Measurements from ENCODE around the gene TMEM201.

The TMEM201 gene

DNA sequence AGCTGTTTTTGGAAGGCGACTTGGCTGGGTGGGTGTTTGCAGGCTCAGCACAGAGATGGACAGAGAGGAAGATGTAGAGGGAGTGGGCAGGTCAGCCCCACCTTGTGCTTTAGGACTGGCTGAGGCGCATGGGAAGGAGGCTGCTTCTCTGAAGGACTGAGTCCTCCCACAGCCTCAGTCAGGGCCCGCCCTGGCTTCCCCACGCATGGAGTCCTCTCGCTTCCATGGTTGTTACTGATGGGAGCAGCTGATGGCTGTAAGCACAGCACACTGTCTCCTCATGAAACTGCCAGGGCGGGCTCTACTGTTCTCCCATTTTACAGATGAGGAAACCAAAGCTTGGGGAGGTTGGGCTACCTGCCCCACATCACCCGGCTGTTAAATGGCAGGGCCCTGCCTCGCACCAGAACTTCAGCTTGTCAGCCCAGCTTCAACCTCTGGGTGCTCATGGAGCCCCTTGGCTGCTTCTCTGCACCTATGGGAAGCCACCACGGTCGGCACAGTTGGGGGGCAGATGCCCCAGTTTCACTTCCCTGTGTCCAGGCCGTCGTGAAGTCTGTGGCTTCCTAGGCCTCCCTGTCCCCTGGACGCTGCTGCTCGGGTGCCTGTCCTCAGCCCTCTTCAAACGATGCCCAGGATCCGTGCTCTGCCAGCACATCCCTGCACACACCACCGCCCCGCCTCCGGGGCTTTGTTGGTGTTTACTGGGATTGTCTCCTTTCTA, 2.4 kb downstream of the TMEM201 start:
- CTCF ChIA-PET: interaction anchor here (1.6 to 3.0 kb wide), 3 partner anchors 25 to 95 kb away, joined by 3 to 10 read pairs (median 7); no protein-coding TSS in a partner anchor
- H3K27me3 Mint-ChIP-seq: no peaks in the 10 kb centered on the region
- H3K4me3 Mint-ChIP-seq: peak overlapping the region; percentile 5
- no peak for DNase-seq
- no peaks in the 10 kb centered on the region for H3K9me3 Mint-ChIP-seq
- H3K4me1 Mint-ChIP-seq: peaks cover 42% of the 10 kb centered on the region
- no peaks in the 10 kb centered on the region for H3K36me3 Mint-ChIP-seq
- H3K27ac Mint-ChIP-seq: no peak overlapping the region

DNA sequence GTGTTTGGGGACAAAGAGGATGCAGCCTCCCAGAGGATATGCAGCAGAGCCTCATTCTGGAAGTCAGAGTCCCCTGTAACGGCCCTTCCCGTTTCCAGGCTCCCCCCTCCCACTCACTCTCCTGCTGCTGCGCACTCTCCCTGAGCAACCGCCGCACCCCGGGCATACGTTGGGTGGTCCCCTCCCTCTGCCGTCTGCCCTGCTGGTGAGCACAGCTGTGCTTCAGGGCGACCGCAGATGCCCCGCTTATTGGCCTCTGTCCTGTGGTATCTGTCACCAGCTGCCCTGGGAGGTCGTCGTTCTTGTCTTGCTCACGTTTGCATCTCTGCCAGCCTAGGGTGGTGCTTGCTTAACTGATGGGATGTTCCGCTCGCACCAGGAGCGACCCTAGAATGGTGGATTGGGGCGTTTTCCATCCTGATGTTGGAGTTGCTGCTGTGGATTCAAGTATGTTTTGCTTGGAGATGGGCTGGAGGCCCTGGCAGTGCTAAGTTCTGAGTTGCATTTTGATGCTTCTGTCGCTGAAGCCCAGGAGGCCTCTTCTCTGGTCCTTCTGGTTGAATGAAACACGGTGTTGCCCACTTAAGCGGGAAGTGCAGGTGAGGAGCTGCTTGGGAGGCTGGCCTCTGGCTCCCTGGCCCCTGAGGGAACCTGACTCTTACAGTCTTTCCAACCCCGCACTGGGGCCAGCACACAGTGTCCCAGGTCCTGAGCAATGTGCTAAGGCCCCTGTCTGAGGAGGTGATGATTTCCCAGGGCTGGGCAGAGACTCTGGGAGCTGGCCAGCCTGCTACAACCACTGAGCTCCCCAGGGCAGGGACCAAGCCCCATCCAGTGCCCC, 3.2 kb downstream of the TMEM201 start:
- CTCF ChIA-PET: interaction anchor here (0.8 to 1.0 kb wide), 2 partner anchors 24 to 193 kb away, joined by 3 read pairs; no protein-coding TSS in a partner anchor
- H3K9me3 Mint-ChIP-seq: no peaks in the 10 kb centered on the region
- peaks cover 1% of the 10 kb centered on the region for H3K36me3 Mint-ChIP-seq
- no peaks in the 10 kb centered on the region for H3K27me3 Mint-ChIP-seq
- no peak for DNase-seq
- no peak overlapping the region for H3K4me3 Mint-ChIP-seq
- peaks cover 42% of the 10 kb centered on the region for H3K4me1 Mint-ChIP-seq
- no peak overlapping the region for H3K27ac Mint-ChIP-seq

DNA sequence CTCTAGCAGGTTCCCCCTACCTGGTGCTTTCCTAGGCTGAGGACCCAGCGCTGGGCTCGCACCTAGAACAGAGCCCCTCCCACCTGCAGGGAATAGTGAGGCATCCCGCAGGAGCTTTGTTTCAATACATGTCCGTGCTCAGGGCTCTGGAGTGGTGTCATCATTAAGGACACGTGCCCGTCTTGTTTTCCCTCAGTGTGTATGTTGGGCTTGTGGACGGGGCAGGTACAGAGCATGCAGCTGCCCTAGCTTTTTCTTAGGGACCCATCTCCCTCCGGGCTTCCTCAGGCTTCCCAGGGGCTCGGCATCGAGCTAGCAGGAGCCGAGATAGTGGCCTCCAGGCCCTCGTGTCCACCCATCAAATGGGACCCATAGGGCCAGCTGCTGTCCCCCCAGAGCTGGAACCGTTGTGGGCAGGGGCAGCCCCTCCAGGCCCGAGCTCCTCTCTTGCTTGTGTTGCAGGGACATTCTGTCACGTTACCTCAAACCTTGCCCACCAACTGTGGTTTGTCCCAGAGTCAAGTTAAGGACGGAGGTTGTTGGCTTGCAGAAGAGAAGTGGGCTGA, 3.9 kb downstream of the TMEM201 start:
- Mint-ChIP-seq H3K36me3 (peaks cover 1% of the 10 kb centered on the region), H3K9me3 (no peaks in the 10 kb centered on the region), H3K27ac (no peak overlapping the region), H3K4me1 (peaks cover 42% of the 10 kb centered on the region), H3K4me3 (no peak overlapping the region), H3K27me3 (no peaks in the 10 kb centered on the region)
- CTCF ChIA-PET: interaction anchor here (0.8 to 1.0 kb wide), 3 partner anchors 23 to 318 kb away, joined by 3 read pairs; no protein-coding TSS in a partner anchor
- DNase-seq: no peak

DNA sequence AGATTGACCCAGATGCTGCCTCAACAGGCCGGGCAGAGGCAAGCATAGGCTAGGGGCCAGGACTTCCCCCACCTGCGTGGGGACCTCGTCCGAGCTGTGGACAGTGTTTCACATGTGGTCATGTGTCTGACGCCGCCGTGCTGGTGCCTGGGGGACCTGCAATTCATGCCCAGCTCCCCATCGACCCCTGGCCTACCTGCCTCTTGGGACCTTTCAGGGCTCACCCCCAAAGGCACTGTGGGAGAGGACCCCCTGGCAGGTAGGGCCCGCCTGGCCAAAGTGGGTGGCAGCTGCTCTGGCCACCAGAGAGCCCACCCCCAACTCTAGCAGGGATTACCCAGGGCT, 4.4 kb downstream of the TMEM201 start:
- no peak overlapping the region for H3K4me3 Mint-ChIP-seq
- DNase-seq: no peak
- H3K36me3 Mint-ChIP-seq: peaks cover 3% of the 10 kb centered on the region
- no peak overlapping the region for H3K27ac Mint-ChIP-seq
- H3K27me3 Mint-ChIP-seq: no peaks in the 10 kb centered on the region
- peaks cover 41% of the 10 kb centered on the region for H3K4me1 Mint-ChIP-seq
- no peaks in the 10 kb centered on the region for H3K9me3 Mint-ChIP-seq
- CTCF ChIA-PET: interaction anchor here (0.9 to 1.3 kb wide), 3 partner anchors 22 to 317 kb away, joined by 3 to 6 read pairs (median 3); no protein-coding TSS in a partner anchor

DNA sequence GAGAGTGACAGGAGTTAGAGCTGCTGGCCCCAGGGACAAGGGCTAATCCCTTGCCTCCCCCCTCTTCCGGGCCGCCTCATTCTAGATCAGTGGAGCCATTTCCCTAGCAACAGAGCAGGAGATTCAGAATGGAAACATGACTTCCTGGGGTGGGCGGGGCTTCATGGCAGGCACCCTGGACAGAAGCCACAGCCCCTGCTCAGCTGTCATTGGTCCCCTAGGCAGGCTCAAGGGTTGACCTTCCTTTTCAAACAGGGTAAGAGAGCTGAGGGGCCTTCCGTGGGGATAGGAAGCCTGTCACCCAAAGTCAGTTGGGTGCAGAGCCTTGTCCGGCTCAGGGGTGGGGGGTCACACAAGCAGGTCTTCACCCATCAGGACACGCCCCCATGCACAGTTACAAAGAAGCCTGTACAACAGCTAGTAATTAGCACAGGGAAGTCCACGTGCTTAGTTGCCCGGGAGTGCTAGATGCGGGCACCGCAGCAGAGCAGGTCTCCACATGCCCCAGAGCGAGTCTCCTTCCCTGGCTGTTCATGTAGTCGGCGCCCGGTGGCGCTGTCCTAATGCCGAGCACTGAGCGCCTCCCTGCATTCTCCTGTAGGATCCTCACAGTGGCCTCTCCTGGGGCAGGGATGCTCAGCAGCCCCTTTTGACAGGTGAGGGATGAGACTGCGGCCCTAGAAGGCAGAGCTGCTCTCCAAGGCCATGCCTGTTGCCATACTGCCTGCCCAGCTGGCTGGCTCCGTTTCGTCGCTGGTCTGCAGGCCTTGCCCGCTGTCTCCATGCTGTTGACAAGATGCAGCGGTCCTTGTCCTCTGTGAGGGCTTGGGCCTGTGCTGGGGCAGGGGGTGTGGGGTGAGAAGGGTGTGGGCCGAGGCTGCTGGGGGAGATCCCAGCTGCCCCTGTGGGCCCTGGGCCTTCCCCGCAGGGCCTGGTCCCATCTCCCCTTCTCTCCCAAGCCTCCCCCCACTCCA, 5.1 kb downstream of the TMEM201 start:
- CTCF ChIA-PET: interaction anchor here (1.3 kb wide), 1 partner anchor 22 kb away, joined by 6 read pairs; no protein-coding TSS in a partner anchor
- Mint-ChIP-seq H3K27me3 (no peaks in the 10 kb centered on the region), H3K27ac (peak overlapping the region; percentile 28), H3K4me1 (peaks cover 38% of the 10 kb centered on the region), H3K9me3 (no peaks in the 10 kb centered on the region), H3K36me3 (peaks cover 5% of the 10 kb centered on the region), H3K4me3 (no peak overlapping the region)
- DNase-seq: peak; percentile 78

DNA sequence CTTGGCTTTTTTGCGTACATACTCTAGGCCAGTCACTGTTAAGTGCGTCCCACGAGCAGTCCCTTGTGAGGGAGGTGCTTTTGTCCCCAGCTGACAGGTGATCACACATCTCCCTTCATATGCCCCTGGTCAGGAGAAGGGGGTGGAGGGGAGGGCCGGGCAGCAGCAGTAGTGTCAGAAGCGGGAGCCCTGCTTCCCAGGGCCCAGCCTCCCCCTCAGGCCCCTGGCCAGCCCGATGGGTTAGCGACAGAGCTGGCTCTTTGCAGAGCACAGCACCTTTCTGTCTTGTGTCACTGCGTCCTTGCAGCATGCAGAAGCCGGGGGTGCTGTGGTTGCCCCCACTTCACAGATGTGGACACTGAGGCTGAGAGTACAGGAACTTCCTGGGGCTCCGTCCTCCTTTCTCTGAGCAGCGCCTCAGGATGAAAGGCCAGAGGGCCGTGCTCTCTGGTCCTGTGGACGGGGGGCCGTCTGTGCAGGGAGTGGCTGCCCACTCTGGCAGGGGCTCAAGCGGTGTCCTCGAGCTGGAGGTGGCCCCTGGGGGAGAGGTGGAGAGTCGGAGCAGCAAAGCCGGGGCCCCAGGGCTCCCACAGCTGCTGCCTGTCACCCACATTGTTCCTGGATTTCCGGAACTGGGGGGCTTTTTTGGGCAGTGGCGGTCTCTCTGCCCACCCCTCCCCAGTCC, 5.9 kb downstream of the TMEM201 start:
- no peaks in the 10 kb centered on the region for H3K27me3 Mint-ChIP-seq
- peaks cover 7% of the 10 kb centered on the region for H3K36me3 Mint-ChIP-seq
- no peak overlapping the region for H3K27ac Mint-ChIP-seq

DNA sequence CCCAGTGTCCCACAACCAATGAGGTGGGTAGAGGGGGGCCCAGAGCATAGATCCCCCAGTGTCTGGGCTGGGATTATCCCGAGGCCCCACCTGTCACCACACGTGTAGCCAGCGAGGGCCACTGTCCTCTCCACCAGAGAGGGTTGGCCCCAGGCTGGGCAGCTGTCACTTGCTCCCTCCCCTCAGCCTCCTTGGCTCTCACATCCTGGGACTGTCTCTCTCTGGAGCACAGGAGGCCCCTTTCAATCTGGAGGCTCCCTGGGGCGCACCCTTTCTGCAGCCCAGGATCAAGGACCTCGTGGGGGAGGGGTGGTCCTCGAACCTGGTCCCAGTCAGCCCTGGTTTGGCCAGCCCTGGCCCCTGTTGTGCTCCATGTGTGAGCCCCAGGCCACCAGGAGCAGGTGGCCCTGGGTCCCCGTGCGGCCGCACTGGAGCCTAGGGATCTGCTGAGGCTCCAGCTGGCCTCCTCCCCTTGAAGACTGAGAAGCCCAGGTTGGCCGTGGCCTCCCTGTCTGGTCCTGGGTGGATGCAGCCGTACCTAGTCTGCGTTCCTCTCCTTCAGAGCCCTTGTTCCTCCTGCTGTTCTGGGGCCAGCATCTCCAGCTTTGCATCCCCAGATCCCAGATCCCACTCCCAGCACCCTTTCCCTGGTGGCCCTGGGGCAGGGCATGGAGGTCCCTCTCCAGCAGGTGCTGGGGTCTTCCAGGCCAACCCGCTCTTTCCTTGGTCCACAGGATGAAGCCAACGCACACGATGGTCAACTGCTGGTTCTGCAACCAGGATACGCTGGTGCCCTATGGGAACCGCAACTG, 6.7 kb downstream of the TMEM201 start:
- H3K9me3 Mint-ChIP-seq: no peaks in the 10 kb centered on the region
- CTCF ChIA-PET: no interaction called here
- peaks cover 10% of the 10 kb centered on the region for H3K36me3 Mint-ChIP-seq
- DNase-seq: no peak
- H3K27me3 Mint-ChIP-seq: no peaks in the 10 kb centered on the region
- H3K27ac Mint-ChIP-seq: no peak overlapping the region
- H3K4me3 Mint-ChIP-seq: no peak overlapping the region
- peaks cover 27% of the 10 kb centered on the region for H3K4me1 Mint-ChIP-seq

More for the DNA sequence above, 5.9 kb downstream of the TMEM201 start:
- Mint-ChIP-seq H3K9me3 (no peaks in the 10 kb centered on the region), H3K4me1 (peaks cover 35% of the 10 kb centered on the region), H3K4me3 (no peak overlapping the region)
- CTCF ChIA-PET: interaction anchor here (1.3 kb wide), 1 partner anchor 21 kb away, joined by 6 read pairs; no protein-coding TSS in a partner anchor
- no peak for DNase-seq

DNA sequence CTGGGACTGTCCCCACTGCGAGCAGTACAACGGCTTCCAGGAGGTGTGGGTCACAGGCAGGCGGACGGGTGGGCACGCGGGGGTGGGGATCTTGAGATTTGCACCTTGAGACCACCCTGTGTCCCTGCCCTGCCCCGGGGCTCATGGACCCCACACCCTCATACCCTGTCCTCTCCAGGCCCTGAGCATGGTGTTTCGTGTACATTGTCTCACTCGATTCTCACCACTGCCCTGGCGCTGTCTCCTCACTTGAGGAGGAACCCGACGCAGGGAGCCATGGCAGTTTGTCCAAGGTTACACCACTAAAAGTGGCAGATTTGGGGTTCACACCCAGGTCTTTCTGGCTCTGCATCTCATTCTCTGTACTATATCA, 7.2 kb downstream of the TMEM201 start:
- no peak for DNase-seq
- Mint-ChIP-seq H3K4me3 (no peak overlapping the region), H3K27me3 (no peaks in the 10 kb centered on the region), H3K27ac (no peak overlapping the region), H3K9me3 (no peaks in the 10 kb centered on the region), H3K36me3 (peaks cover 14% of the 10 kb centered on the region), H3K4me1 (peaks cover 21% of the 10 kb centered on the region)
- CTCF ChIA-PET: no interaction called here

DNA sequence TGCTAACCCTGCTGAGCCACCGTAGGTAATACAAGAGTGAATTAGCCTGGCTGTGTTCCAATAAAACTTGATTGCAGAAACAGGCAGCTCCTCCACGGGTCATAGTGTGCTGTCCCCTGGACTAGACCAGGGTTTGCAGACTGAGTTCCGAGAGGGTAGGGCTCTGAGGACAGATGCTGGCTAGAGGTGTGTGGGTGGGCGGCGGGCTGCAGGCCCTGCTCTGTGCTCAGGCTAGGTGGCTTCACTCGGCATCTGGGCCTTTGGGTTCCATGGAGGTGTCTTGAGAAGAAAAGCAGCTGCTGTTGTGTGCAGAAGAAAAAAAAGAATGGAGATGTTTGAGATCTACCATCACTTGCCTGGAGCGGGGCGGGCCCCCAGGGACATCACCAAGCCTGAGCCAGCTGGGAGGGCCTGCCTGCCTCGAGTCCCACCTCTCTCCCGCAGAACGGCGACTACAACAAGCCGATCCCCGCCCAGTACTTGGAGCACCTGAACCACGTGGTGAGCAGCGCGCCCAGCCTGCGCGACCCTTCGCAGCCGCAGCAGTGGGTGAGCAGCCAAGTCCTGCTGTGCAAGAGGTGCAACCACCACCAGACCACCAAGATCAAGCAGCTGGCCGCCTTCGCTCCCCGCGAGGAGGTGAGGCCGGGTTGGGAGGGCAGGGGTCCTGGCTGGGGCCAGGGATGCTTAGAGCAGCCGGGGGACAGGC, 7.9 kb downstream of the TMEM201 start:
- no peak for DNase-seq
- no peaks in the 10 kb centered on the region for H3K27me3 Mint-ChIP-seq
- CTCF ChIA-PET: no interaction called here
- no peak overlapping the region for H3K4me3 Mint-ChIP-seq
- peaks cover 21% of the 10 kb centered on the region for H3K4me1 Mint-ChIP-seq
- no peaks in the 10 kb centered on the region for H3K9me3 Mint-ChIP-seq
- H3K27ac Mint-ChIP-seq: no peak overlapping the region
- peaks cover 14% of the 10 kb centered on the region for H3K36me3 Mint-ChIP-seq

DNA sequence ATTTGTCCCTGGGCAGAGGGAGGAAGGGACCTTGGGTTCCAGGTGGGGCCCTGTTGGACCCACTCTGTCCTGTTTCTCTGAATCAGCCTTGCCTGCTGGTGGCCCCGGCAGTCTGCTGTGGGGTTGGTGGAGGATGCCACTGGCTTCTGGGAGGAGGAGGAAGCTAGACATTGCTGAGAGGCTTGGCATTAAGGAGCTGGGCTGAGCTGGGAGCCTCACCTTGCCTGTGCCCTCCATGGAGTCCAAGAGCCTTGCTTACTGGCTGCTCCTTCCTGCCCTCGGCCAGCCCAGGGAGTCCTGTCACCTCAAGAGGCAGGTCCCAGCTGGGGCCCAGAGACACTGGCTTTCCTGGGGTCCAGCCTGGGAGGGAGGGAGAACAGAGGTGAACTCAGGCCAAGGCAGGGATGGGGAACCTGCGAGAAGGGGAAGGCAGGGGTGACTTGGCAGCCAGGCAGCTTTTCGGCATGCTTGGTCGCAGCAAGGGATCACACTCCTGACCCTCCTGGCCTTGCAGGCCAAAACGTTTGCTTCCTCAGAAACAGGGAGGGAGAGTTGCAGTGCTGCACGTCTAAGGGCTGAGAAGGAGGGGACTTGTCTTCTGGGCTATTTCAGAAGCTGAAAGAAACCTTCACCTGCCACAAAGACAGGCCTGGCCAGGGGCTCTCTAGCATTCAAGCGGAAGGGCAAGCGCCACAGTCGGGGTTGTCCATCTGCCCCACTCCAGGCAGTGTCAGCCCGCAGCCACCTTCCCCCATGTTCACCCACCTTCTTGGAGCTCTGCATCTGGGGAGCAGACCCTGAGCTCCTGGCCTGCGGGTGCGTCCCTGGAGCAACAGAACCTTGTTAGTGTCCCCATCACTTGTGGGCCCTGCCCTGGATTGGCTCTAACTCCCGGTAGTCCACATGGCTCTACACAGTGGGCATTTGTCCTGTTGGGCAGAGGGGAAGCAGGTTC, 8.9 kb downstream of the TMEM201 start:
- H3K27ac Mint-ChIP-seq: no peak overlapping the region
- no peak overlapping the region for H3K4me3 Mint-ChIP-seq
- CTCF ChIA-PET: no interaction called here

DNA sequence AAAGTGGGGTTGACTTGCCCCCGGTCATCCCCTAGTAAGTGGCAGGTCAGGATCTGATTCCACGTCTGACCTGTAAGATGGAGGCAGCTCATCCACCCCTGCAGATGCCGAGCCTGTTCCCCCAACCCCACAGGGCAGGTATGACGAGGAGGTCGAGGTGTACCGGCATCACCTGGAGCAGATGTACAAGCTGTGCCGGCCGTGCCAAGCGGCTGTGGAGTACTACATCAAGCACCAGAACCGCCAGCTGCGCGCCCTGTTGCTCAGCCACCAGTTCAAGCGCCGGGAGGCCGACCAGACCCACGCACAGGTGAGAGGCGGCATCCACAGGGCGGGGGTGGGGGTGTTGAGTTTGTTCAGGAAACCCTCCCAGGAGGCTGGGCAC, 9.6 kb downstream of the TMEM201 start:
- H3K4me1 Mint-ChIP-seq: peaks cover 5% of the 10 kb centered on the region
- DNase-seq: no peak
- no peaks in the 10 kb centered on the region for H3K27me3 Mint-ChIP-seq
- CTCF ChIA-PET: no interaction called here
- H3K27ac Mint-ChIP-seq: no peak overlapping the region
- no peak overlapping the region for H3K4me3 Mint-ChIP-seq
- peaks cover 14% of the 10 kb centered on the region for H3K36me3 Mint-ChIP-seq
- no peaks in the 10 kb centered on the region for H3K9me3 Mint-ChIP-seq

More for the DNA sequence above, 8.9 kb downstream of the TMEM201 start:
- Mint-ChIP-seq H3K36me3 (peaks cover 14% of the 10 kb centered on the region), H3K9me3 (no peaks in the 10 kb centered on the region), H3K27me3 (no peaks in the 10 kb centered on the region), H3K4me1 (peaks cover 12% of the 10 kb centered on the region)
- no peak for DNase-seq
